Esophagus squamous epithelium (tissue), 5 donors: ENCODE results near the gene ARHGAP27. TPM values are rescaled to one million over a fixed set of nuclear protein-coding genes. Genes with fewer than 3 reads are reported as not detected.

Source experiments
- DNase-seq: peaks from one replicate; lab custom pipeline; 2025; lab: John Stamatoyannopoulos, UW
- H3K27ac ChIP-seq, 4 donors: fragments of 200-600 bp; sonication (generic); one replicate each; pipeline ENCODE4 v1.5.1; 2016 to 2019; ENCODE audit warnings: mild to moderate bottlenecking in 1 of 4
- H3K27me3 ChIP-seq, 4 donors: fragments of 200-600 bp; sonication (generic); 1 replicate in 3 of 4; 2 replicates in 1 of 4; pipeline versions ENCODE4 v1.5.1 to v1.6.0; 2017 to 2021; ENCODE audit warnings: antibody characterized with exemption in 1 of 4
- H3K36me3 ChIP-seq, 3 donors: fragments of 200-600 bp; sonication (generic); one replicate each; pipeline ENCODE4 v1.5.1; 2016 to 2019
- H3K4me1 ChIP-seq, 3 donors: fragments of 200-600 bp; sonication (generic); one replicate each; pipeline ENCODE4 v1.5.1; 2017 to 2019
- H3K4me3 ChIP-seq, 4 donors: fragments of 200-600 bp; sonication (generic); 1 replicate in 3 of 4; 2 replicates in 1 of 4; pipeline ENCODE4 v1.5.1; 2016 to 2019; ENCODE audit warnings: mild to moderate bottlenecking in 2 of 4, moderate library complexity in 1 of 4
- H3K9me3 ChIP-seq, 3 donors: fragments of 200-600 bp; sonication (generic); one replicate each; pipeline ENCODE4 v1.5.1; 2016 to 2019
- POLR2A ChIP-seq, 4 donors: fragments of 450-650 bp; IDR thresholded peaks; one replicate each; pipeline ENCODE4 v1.6.1; 2017; ENCODE audit warnings: antibody characterized with exemption in 4 of 4, mild to moderate bottlenecking in 4 of 4, moderate library complexity in 3 of 4
- WGBS, 2 donors: methylation state at CpG; one replicate each; pipeline ENCODE4 v1.1.5; 2018; 5-methylcytosine and 5-hydroxymethylcytosine counted together
- intact Hi-C: fragments of 100-400 bp; cut with DNase I; formaldehyde crosslinking; loops from one replicate; pipeline ENCODE4 v1.15.0; 2022
- total RNA-seq, 4 donors: library from RNA; depleted of rRNA; stranded (reverse); fragments of >200 nt; gene quantifications; one replicate each; pipeline ENCODE4 v1.1.0, GENCODE V29; 2016
- TF ChIP-seq, protein P1 (sequence below), 6 experiments: fragments of 450-650 bp in 4 of 6; fragments of 200-600 bp in 2 of 6; sonication (generic) in 2 of 6; IDR thresholded peaks; one replicate each; pipeline ENCODE4 v1.5.1; 2016 to 2019; ENCODE audit warnings: antibody characterized with exemption in 6 of 6, mild to moderate bottlenecking in 4 of 6, moderate library complexity in 4 of 6
- donor health status: DM: yes; HTN: yes; CAD: no.

ARHGAP27 gene
- total RNA-seq, 4 donors from 2014 or later = 37.7 to 146 (median 103) TPM

DNA sequence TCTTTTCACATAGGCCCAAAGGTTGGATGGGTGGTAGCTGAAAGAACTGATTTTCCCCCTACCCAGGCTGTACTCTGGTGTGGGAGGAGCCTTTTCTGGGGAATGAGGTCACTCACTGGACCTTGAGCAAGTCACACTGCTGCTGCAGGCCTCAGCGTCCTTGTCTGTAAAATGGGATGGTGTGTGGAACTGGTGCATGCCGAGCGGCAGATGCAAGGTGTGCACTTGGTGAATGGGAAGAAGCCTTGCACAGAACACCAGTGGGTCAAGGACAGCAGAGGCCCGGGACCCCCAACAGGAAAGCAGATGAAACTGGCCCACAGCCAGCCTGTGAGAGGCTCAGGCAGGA is 38.1 kb downstream of the ARHGAP27 start:
- no peak for DNase-seq
- H3K4me1 ChIP-seq = peaks cover 0 to 21% (median 3%) of the 10 kb centered on the region in 3 donors
- 40 to 60% methylated on average over 1 of the region's 4 CpGs for WGBS, 2 donors
- no peaks in the 10 kb centered on the region for H3K9me3 ChIP-seq
- H3K27me3 ChIP-seq = no peaks in the 10 kb centered on the region
- no peak overlapping the region for H3K27ac ChIP-seq
- H3K4me3 ChIP-seq = no peak overlapping the region
- no peak for TF ChIP-seq POLR2A (IDR thresholded peaks at IDR 0.05)
- TF ChIP-seq, protein P1, sequence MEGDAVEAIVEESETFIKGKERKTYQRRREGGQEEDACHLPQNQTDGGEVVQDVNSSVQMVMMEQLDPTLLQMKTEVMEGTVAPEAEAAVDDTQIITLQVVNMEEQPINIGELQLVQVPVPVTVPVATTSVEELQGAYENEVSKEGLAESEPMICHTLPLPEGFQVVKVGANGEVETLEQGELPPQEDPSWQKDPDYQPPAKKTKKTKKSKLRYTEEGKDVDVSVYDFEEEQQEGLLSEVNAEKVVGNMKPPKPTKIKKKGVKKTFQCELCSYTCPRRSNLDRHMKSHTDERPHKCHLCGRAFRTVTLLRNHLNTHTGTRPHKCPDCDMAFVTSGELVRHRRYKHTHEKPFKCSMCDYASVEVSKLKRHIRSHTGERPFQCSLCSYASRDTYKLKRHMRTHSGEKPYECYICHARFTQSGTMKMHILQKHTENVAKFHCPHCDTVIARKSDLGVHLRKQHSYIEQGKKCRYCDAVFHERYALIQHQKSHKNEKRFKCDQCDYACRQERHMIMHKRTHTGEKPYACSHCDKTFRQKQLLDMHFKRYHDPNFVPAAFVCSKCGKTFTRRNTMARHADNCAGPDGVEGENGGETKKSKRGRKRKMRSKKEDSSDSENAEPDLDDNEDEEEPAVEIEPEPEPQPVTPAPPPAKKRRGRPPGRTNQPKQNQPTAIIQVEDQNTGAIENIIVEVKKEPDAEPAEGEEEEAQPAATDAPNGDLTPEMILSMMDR (IDR thresholded peaks at IDR 0.05) = no peak
- peaks cover 0 to 63% (median 35%) of the 10 kb centered on the region in 3 donors for H3K36me3 ChIP-seq
- intact Hi-C loops = loop anchor here (10.0 kb wide), 1 partner anchor 440 kb away; no protein-coding TSS in a partner anchor

DNA sequence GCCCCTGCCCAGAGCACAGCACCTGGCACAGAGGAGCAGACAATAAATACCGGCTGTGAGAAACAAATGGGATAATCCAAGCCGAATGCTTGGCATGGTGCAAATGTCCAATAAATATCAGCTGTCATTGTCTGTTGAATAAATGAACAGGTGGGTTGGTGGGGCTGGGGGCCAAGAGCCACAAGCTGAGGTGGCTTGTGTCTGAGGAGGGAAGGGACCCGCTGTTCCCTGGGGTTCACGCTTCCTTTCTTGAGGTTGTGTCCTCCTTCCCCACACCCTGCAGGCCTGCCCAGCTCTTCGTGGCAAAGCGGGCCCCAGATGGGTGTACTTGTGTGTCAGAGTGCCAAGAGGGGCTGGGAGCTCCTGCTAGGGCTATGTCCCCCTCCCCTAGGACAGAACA is 38.6 kb downstream of the ARHGAP27 start:
- Histone ChIP-seq H3K4me1 (peaks cover 0 to 21% (median 3%) of the 10 kb centered on the region in 3 donors), H3K9me3 (no peaks in the 10 kb centered on the region), H3K27ac (no peak overlapping the region), H3K36me3 (peaks cover 0 to 58% (median 35%) of the 10 kb centered on the region in 3 donors), H3K4me3 (no peak overlapping the region), H3K27me3 (peaks cover 0 to 4% (median 0%) of the 10 kb centered on the region in 4 donors)
- 64 to 100% methylated on average over 1 to 4 of the region's 6 CpGs for WGBS, 2 donors
- intact Hi-C loops = loop anchor here (10.0 kb wide), 1 partner anchor 441 kb away; no protein-coding TSS in a partner anchor
- TF ChIP-seq, protein P1 (IDR thresholded peaks at IDR 0.05) = no peak
- TF ChIP-seq POLR2A (IDR thresholded peaks at IDR 0.05) = no peak
- DNase-seq = no peak

DNA sequence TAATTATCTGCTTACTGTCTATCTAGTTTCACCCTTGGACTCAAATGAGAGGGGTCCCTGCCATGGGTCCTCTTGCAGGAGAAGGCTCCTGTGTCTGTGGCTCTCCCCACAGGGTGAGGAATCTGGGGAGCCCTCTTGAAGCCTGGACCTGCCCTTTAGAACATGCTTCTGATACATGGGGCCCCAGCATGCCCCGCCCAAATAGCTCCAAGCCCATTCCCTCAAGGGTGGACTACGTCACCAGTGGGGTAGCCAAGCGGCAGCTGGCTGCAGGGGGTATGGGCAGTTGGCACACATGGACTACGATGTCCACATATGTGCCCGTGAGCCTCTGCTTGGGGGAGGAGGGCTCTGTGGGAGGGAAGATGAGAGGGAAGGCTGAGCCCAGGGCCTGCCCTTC is 39.3 kb downstream of the ARHGAP27 start:
- Histone ChIP-seq H3K27me3 (peaks cover 0 to 10% (median 0%) of the 10 kb centered on the region in 4 donors), H3K4me1 (peaks cover 0 to 21% (median 3%) of the 10 kb centered on the region in 3 donors), H3K27ac (no peak overlapping the region), H3K4me3 (no peak overlapping the region), H3K36me3 (peaks cover 0 to 52% (median 35%) of the 10 kb centered on the region in 3 donors), H3K9me3 (no peaks in the 10 kb centered on the region)
- WGBS, 2 donors = 91 to 100% methylated on average over 1 to 4 of the region's 5 CpGs
- DNase-seq = no peak
- TF ChIP-seq, protein P1 (IDR thresholded peaks at IDR 0.05) = no peak
- no peak for TF ChIP-seq POLR2A (IDR thresholded peaks at IDR 0.05)
- intact Hi-C loops = loop anchor here (10.0 kb wide), 1 partner anchor 441 kb away; no protein-coding TSS in a partner anchor

DNA sequence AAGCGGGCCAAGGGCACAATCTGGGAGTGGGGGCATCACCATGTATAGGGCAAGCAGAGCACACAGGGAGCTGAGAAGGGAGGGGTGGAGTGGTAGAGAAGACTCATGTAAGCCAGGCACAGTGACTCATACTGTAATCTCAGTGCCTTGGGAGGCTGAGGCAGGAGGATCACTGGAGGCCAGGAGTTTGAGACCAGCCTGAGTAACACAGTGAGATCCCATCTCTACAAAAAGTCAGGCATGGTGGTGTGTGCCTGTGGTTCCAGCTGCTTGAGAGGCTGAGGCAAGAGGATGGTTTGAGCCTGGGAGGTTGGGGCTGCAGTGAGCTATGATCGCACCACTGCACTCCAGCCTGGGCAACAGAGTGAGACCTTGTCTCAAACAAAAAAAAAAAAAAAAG is 40.8 kb downstream of the ARHGAP27 start:
- intact Hi-C loops = loop anchor here (10.0 kb wide), 1 partner anchor 443 kb away; no protein-coding TSS in a partner anchor
- Histone ChIP-seq H3K27ac (no peak overlapping the region), H3K4me1 (peaks cover 0 to 12% (median 3%) of the 10 kb centered on the region in 3 donors), H3K36me3 (peaks cover 0 to 37% (median 22%) of the 10 kb centered on the region in 3 donors), H3K27me3 (peaks cover 0 to 16% (median 0%) of the 10 kb centered on the region in 4 donors), H3K4me3 (no peak overlapping the region), H3K9me3 (no peaks in the 10 kb centered on the region)
- DNase-seq = no peak
- no peak for TF ChIP-seq POLR2A (IDR thresholded peaks at IDR 0.05)
- TF ChIP-seq, protein P1 (IDR thresholded peaks at IDR 0.05) = no peak
- 88 to 97% methylated on average over 2 of the region's 2 CpGs for WGBS, 2 donors

DNA sequence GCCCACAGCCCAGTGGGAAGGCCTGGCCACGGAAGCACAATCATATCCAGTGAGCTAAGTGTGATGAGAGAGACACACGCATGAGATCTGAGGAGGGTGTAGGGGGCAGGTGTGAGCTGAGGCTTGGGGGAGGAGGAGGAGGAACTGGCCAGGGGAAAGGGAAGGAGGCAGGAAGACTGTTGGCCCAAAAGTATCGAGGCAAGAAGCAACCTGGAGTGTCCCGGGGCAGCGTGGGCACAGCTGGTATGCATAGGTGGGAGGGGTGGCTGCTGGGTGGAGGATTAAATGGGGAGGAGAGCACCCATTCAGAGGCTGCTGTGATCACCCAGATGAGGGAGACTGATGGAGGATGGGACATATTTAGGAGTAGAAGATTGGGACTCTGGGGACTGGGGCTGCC is 41.4 kb downstream of the ARHGAP27 start:
- 22 to 29% methylated on average over 5 of the region's 5 CpGs for WGBS, 2 donors
- no peaks in the 10 kb centered on the region for H3K9me3 ChIP-seq
- no peak for TF ChIP-seq POLR2A (IDR thresholded peaks at IDR 0.05)
- TF ChIP-seq, protein P1 (IDR thresholded peaks at IDR 0.05) = no peak
- H3K4me3 ChIP-seq = no peak overlapping the region
- intact Hi-C loops = loop anchor here (10.0 kb wide), 1 partner anchor 444 kb away; no protein-coding TSS in a partner anchor
- H3K27me3 ChIP-seq = peaks cover 0 to 16% (median 0%) of the 10 kb centered on the region in 4 donors
- no peak for DNase-seq
- H3K27ac ChIP-seq = no peak overlapping the region
- peaks cover 0 to 30% (median 22%) of the 10 kb centered on the region in 3 donors for H3K36me3 ChIP-seq
- H3K4me1 ChIP-seq = peaks cover 0 to 12% (median 3%) of the 10 kb centered on the region in 3 donors
